ENCODE results near the gene KIAA0319L.
A peak's percentile ranks its signal among the peaks of the same experiment; 100 is the strongest.
"Not testable (repeated sequence)": the region's sequence is repeated elsewhere in the genome, so short reads cannot be mapped to it uniquely, and the experiment has no call there.

KIAA0319L gene

GRCh38 chr1:35477870-35478269, 79.3 kb downstream of the KIAA0319L start:
- DNase-seq, result no peak

- no peak for DNase-seq
These were observed 81.1 kb downstream of the KIAA0319L start for GRCh38 chr1:35475856-35476674.

- no peak for DNase-seq
These were observed 81.8 kb downstream of the KIAA0319L start for GRCh38 chr1:35475356-35475755.

- DNase-seq, result not testable (repeated sequence)
These were observed 84.0 kb downstream of the KIAA0319L start for GRCh38 chr1:35473216-35473615.

- DNase-seq, result no peak
These were observed 86.1 kb downstream of the KIAA0319L start for GRCh38 chr1:35470977-35471613.

- DNase-seq, result no peak
These were observed 91.1 kb downstream of the KIAA0319L start for GRCh38 chr1:35466120-35466519.

GRCh38 chr1:35463749-35464148, 93.5 kb downstream of the KIAA0319L start:
- not testable (repeated sequence) for DNase-seq

GRCh38 chr1:35463232-35463631, 94.0 kb downstream of the KIAA0319L start:
- DNase-seq, result no peak

- no peak for DNase-seq
These were observed 95.1 kb downstream of the KIAA0319L start for GRCh38 chr1:35461966-35462651.

- DNase-seq, result no peak
These were observed 96.4 kb downstream of the KIAA0319L start for GRCh38 chr1:35460796-35461195.

GRCh38 chr1:35454616-35455015, 102.6 kb downstream of the KIAA0319L start:
- DNase-seq, result no peak

GRCh38 chr1:35454176-35454575, 103.0 kb downstream of the KIAA0319L start:
- DNase-seq, result peak; percentile 55

GRCh38 chr1:35453031-35453430, 104.2 kb downstream of the KIAA0319L start:
- DNase-seq, result no peak

- DNase-seq, result peak; percentile 98
These were observed 105.0 kb downstream of the KIAA0319L start for GRCh38 chr1:35452106-35452774.

- peak; percentile 26 for DNase-seq
These were observed 106.1 kb downstream of the KIAA0319L start for GRCh38 chr1:35451125-35451528.

GRCh38 chr1:35449334-35450008, 107.7 kb downstream of the KIAA0319L start:
- no peak for DNase-seq

- peak; percentile 50 for DNase-seq
These were observed 108.8 kb downstream of the KIAA0319L start for GRCh38 chr1:35448344-35448801.

- DNase-seq, result peak; percentile 71
These were observed 109.9 kb downstream of the KIAA0319L start for GRCh38 chr1:35447278-35447677.

- no peak for DNase-seq
These were observed 112.8 kb downstream of the KIAA0319L start for GRCh38 chr1:35444519-35444774.

- no peak for DNase-seq
These were observed 113.3 kb downstream of the KIAA0319L start for GRCh38 chr1:35443768-35444518.

- DNase-seq, result no peak
These were observed 114.5 kb downstream of the KIAA0319L start for GRCh38 chr1:35442734-35443133.

Measured in GF-D8 (cell line).